K562 (cell line): Measurements from ENCODE around the gene MBOAT2. TPM values are rescaled to one million over a fixed set of nuclear protein-coding genes. Genes with fewer than 3 reads are reported as not detected.

Experiments
- ATAC-seq: fragments of 200-7000 bp; cut with Tn5 transposase; 3 replicates; pipeline ENCODE4 v1.9.1; 2020; ENCODE audit warnings: moderate library complexity
- BruUV-seq: library from RNA; stranded (reverse); fragments of 400-500 nt; replicated peaks from 2 replicates; lab custom pipeline; 2021; lab: Mats Ljungman, UMichigan
- CTCF ChIA-PET: fragments of 300-600 bp; formaldehyde crosslinking; extraction: SDS; loops from one replicate; lab custom pipeline; 2021; ENCODE audit warnings: low intra/inter-chr PET ratio; lab: Yijun Ruan, JAX
- POLR2A ChIA-PET: fragments of 300-600, 350-650 bp; sonication (Branson Sonifier 250); formaldehyde crosslinking; extraction: SDS; loops from one replicate; lab custom pipeline; 2021; ENCODE audit warnings: antibody characterized with exemption, inconsistent platforms; lab: Yijun Ruan, JAX
- DNase-seq, 4 experiments: peaks; one replicate each; pipeline versions ENCODE4 v3.0.0 to v3.0.0-alpha.2; 2011 to 2018; ENCODE audit warnings: low spot score in 3 of 4, mixed read lengths in 3 of 4; ENCODE audit errors: extremely low read depth in 1 of 4
- FAIRE-seq: peaks from 2 replicates; lab custom pipeline; 2011; peaks lifted over from hg19 to GRCh38; lab: Jason Lieb, UNC
- H2AFZ ChIP-seq: 2 replicates; pipeline ENCODE4 v1.6.0; 2011; ENCODE audit warnings: low read depth, low read length, control low read depth, inconsistent platforms
- H3K27ac ChIP-seq: fragments of 200-600 bp; 3 replicates; pipeline ENCODE4 v1.8.0; 2011; ENCODE audit warnings: low read depth, mild to moderate bottlenecking, control low read depth, inconsistent platforms, low read length, moderate library complexity, mixed read lengths; ENCODE audit errors: extremely low read depth
- H3K27me3 ChIP-seq, 2 experiments: fragments of 300-600 bp in 1 of 2; 2 replicates in 1 of 2; 3 replicates in 1 of 2; pipeline versions ENCODE4 v1.6.0 to v1.8.0; 2011; ENCODE audit warnings: inconsistent platforms in 2 of 2, low read length in 2 of 2, mild to moderate bottlenecking in 1 of 2, mixed read lengths in 1 of 2, moderate library complexity in 1 of 2; ENCODE audit not compliant: control insufficient read depth in 2 of 2, insufficient read depth in 2 of 2
- H3K36me3 ChIP-seq: fragments of 300-600 bp; 3 replicates; pipeline ENCODE4 v1.8.0; 2011; ENCODE audit warnings: mild to moderate bottlenecking, low read length, inconsistent platforms; ENCODE audit not compliant: control insufficient read depth, insufficient read depth
- H3K4me1 ChIP-seq, 2 experiments: fragments of 200-600 bp in 1 of 2; replicated peaks in 1 of 2; 2 replicates in 1 of 2; 3 replicates in 1 of 2; pipeline versions ENCODE4 v1.5.1 to v1.8.0; 2011; ENCODE audit warnings: inconsistent platforms in 2 of 2, low read length in 2 of 2, mild to moderate bottlenecking in 1 of 2, mixed read lengths in 1 of 2, moderate library complexity in 1 of 2; ENCODE audit not compliant: control insufficient read depth in 2 of 2, insufficient read depth in 2 of 2
- H3K4me2 ChIP-seq: 2 replicates; pipeline ENCODE4 v1.6.1; 2011; ENCODE audit warnings: low read length, control low read depth, inconsistent platforms, mixed read lengths; ENCODE audit not compliant: insufficient read depth
- H3K4me3 ChIP-seq: fragments of 200-600 bp; sonication (generic), shearing (Covaris generic); 2 replicates; pipeline ENCODE4 v1.5.1; 2016; ENCODE audit warnings: control low read depth, inconsistent platforms
- H3K79me2 ChIP-seq: fragments of 200-600 bp; 3 replicates; pipeline ENCODE4 v1.8.0; 2011; ENCODE audit warnings: low read length, inconsistent platforms; ENCODE audit not compliant: control insufficient read depth, insufficient read depth
- H3K9ac ChIP-seq, 2 experiments: 2 replicates each; pipeline versions ENCODE4 v1.6.0 to v1.6.1; 2011; ENCODE audit warnings: low read depth in 2 of 2, low read length in 2 of 2, control low read depth in 1 of 2, inconsistent platforms in 1 of 2, mild to moderate bottlenecking in 1 of 2, mixed read lengths in 1 of 2; ENCODE audit not compliant: insufficient read depth in 1 of 2
- H3K9me1 ChIP-seq: one replicate; pipeline ENCODE4 v1.6.0; 2011; ENCODE audit warnings: inconsistent platforms, mild to moderate bottlenecking, low read length, moderate library complexity; ENCODE audit not compliant: control insufficient read depth, insufficient read depth
- H3K9me3 ChIP-seq: replicated peaks from 2 replicates; pipeline ENCODE4 v1.5.1; 2011; ENCODE audit warnings: low read depth, low read length, inconsistent platforms; ENCODE audit not compliant: control insufficient read depth, insufficient read depth
- H4K20me1 ChIP-seq: replicated peaks from 2 replicates; pipeline ENCODE4 v1.6.1; 2011; ENCODE audit warnings: low read length, inconsistent platforms, mixed read lengths; ENCODE audit not compliant: control insufficient read depth, insufficient read depth
- KDM1A ChIP-seq, 2 experiments: fragments of 450-650 bp; IDR thresholded peaks; 2 replicates each; pipeline ENCODE4 v1.6.1; 2016; ENCODE audit warnings: mild to moderate bottlenecking in 2 of 2
- MEF2A ChIP-seq: IDR thresholded peaks from 2 replicates; pipeline ENCODE4 v1.6.1; 2011; ENCODE audit warnings: low read depth, mild to moderate bottlenecking, low read length, moderate library complexity; ENCODE audit not compliant: control insufficient read depth
- NCOR1 ChIP-seq: fragments of 450-650 bp; IDR thresholded peaks from 2 replicates; pipeline ENCODE4 v1.6.1; 2016; ENCODE audit warnings: mild to moderate bottlenecking, moderate library complexity
- NFATC3 ChIP-seq: fragments of 450-650 bp; IDR thresholded peaks from 2 replicates; pipeline ENCODE4 v1.6.1; 2017; ENCODE audit warnings: mild to moderate bottlenecking
- RBM14 ChIP-seq: fragments of 200-400 bp; formaldehyde crosslinking; IDR thresholded peaks from 2 replicates; pipeline ENCODE4 v1.6.1; 2018; ENCODE audit warnings: low read depth, mild to moderate bottlenecking, low read length, moderate library complexity, borderline replicate concordance; ENCODE audit not compliant: insufficient read depth
- TAL1 ChIP-seq: fragments of 450-650 bp; IDR thresholded peaks from 2 replicates; pipeline ENCODE4 v1.6.1; 2016; ENCODE audit warnings: mild to moderate bottlenecking
- ZNF232 ChIP-seq: sonication (generic); formaldehyde crosslinking; IDR thresholded peaks from 2 replicates; pipeline ENCODE4 v1.8.0; 2022; ENCODE audit warnings: mild to moderate bottlenecking, missing genetic modification reagents
- WGBS: fragments of 100-300 bp; shearing (Covaris generic); methylation state at CpG from one replicate; pipeline ENCODE4 v1.1.6; 2016; ENCODE audit warnings: low coverage, mixed read lengths; ENCODE audit not compliant: insufficient coverage; ENCODE audit errors: missing lambda C conversion rate; 5-methylcytosine and 5-hydroxymethylcytosine counted together
- in situ Hi-C: fragments of 300-500 bp; cut with MboI; formaldehyde crosslinking; loops from 4 replicates; pipeline ENCODE4 v1.15.0; 2018; ENCODE audit warnings: inconsistent platforms, mixed read lengths
- intact Hi-C: fragments of 100-400 bp; cut with micrococcal nuclease; formaldehyde crosslinking; loops from 2 replicates; pipeline ENCODE4 v1.14.2; 2022
- polyA plus RNA-seq, 8 experiments: library from polyadenylated mRNA; depleted of rRNA in 4 of 8; stranded (reverse) in 5 of 8; unstranded in 3 of 8; fragments of >200 nt; fragmentation: Nextera tagmentation in 2 of 8; fragmentation: Illumina TruSeq in 1 of 8; extraction: Ambion mirVana in 2 of 8; extraction: Trizol in 1 of 8; gene quantifications; 2 replicates each; pipeline versions ENCODE4 v1.2.1 to v1.2.3, GENCODE V29; 2011 to 2014; ENCODE audit warnings: inconsistent platforms in 1 of 8, missing spikeins in 1 of 8
- total RNA-seq, 7 experiments: library from RNA; depleted of rRNA in 6 of 7; stranded (reverse); fragments of >200 nt in 6 of 7; fragmentation: Illumina TruSeq in 2 of 7; extraction: Trizol in 2 of 7; gene quantifications; 2 replicates each; pipeline versions ENCODE4 v1.2.1 to v1.2.3, GENCODE V29; 2011 to 2021; ENCODE audit warnings: low replicate concordance in 1 of 7
- TF ChIP-seq, protein P1 (sequence below): fragments of 250-450 bp; sonication (Bioruptor Pico); IDR thresholded peaks from 2 replicates; pipeline ENCODE4 v1.4.0; 2020; ENCODE audit warnings: mild to moderate bottlenecking

Gene MBOAT2
- total and polyA plus RNA-seq, 9 of the 15 experiments (the other 6 are each of a cell fraction or from before 2014, with no cell fraction given): 8.4 to 122 (median 27.6) TPM

DNA sequence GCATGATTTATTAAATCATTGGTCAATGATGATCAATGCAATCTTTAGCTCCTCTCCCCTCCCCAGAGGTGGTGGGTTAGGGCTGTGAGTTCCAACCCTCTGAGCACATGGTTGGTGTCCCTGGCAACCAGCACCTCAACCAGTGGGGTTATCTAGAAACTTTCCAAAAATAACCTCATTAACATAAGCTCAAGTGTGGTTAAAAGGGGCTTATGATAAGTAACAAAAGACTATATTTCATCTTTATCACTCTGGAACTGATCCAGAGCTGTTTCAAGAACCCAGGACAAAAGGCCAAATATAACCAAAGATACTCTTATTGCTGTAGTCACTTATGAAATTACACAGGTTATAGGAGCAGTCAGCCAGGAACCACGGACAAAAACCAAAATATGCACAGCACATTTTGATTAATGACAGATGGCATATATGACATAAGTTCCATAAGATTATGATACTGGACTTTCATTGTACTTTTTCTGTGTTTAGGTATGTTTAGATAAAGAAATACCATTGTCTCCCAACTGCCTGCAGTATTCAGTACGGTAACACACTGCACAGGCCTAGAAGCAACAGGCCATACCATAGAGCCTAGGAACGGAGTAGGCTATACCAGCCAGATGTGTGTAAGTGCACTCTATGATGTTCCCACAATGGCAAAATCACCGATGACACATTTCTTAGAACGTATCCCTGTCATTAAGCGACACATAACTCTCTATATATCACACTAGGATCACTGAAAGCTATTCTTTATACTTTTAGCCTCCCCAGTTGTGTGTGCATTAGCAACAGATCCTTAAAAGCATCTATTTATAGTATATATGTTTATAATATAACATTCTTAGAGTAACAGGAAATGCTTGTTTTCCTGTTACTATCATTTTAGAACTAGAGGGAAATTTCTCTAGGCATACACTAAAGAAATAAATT is 197.9 kb downstream of the MBOAT2 start (continued):
- TF ChIP-seq MEF2A (peak; percentile 96), KDM1A (IDR thresholded peaks at IDR 0.05) (peak in 1 of 2 experiments; percentile 6; a peak in 1 of 4 replicates)

DNA sequence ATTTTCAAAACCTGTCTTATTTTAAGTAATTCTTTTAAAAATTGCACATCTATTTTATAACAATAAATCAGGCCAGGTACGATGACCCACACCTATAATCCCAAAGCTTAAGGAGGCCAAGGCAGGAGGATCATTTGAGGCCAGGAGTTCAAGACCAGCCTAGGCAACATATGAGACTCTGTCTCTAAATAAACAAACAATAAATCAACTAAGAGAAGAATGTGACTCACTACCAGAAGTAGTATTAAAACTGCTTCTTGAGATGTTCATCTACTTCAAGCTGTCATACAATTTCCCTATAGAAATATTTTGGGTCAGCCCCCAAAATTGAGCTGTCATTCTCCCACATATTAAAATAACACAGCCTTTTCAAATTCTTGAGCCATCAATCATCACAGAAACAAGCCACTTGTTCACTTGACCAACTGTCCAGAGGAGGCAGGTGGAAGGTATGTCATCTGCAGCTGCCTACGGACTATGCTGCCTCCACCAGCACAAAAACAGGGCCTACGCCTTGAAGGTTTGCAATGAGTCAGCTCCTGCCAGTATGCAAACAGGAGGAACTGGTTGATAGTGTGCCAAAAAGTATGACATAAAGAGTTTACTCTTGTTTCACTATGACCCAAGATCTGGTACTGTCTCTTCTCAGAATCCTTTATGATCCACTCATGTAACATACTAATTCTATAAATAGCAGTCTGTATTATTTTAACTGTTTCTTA is 199.7 kb downstream of the MBOAT2 start:
- H4K20me1 ChIP-seq: no peaks in the 10 kb centered on the region
- intact Hi-C loops (no loop called here), in situ Hi-C loops (no loop called here)
- H3K9me3 ChIP-seq: no peaks in the 10 kb centered on the region
- H3K27ac ChIP-seq: peak overlapping the region; percentile 53
- H3K27me3 ChIP-seq: no peaks in the 10 kb centered on the region
- CTCF ChIA-PET: no interaction called here
- no peaks in the 10 kb centered on the region for H3K79me2 ChIP-seq
- POLR2A ChIA-PET: interaction anchor here (0.7 to 1.9 kb wide), 6 partner anchors 14 to 181 kb away, joined by 3 to 4 read pairs (median 3); no protein-coding TSS in a partner anchor
- H2AFZ ChIP-seq: no peak overlapping the region
- WGBS: 36% methylated on average over 3 of the region's 3 CpGs
- peaks cover 63% of the 10 kb centered on the region for H3K36me3 ChIP-seq
- H3K4me2 ChIP-seq: no peak overlapping the region; the same call in 1 of the 2 replicates
- no TSS peak for BruUV-seq
- H3K9ac ChIP-seq: no peak overlapping the region
- no peaks in the 10 kb centered on the region for H3K9me1 ChIP-seq
- peak; percentile 65 to 89 (median 76) for DNase-seq
- no peak overlapping the region for H3K4me3 ChIP-seq
- ATAC-seq: peak; percentile 98
- peak; percentile 87 for FAIRE-seq
- H3K4me1 ChIP-seq: peaks cover 7 to 36% of the 10 kb centered on the region in 2 experiments; a peak in 4 of 5 replicates
- TF ChIP-seq TAL1: no peak
- no peak for TF ChIP-seq ZNF232 (CRISPR knock-in tag)
- no peak for TF ChIP-seq NCOR1
- TF ChIP-seq RBM14: no peak
- TF ChIP-seq, protein P1, sequence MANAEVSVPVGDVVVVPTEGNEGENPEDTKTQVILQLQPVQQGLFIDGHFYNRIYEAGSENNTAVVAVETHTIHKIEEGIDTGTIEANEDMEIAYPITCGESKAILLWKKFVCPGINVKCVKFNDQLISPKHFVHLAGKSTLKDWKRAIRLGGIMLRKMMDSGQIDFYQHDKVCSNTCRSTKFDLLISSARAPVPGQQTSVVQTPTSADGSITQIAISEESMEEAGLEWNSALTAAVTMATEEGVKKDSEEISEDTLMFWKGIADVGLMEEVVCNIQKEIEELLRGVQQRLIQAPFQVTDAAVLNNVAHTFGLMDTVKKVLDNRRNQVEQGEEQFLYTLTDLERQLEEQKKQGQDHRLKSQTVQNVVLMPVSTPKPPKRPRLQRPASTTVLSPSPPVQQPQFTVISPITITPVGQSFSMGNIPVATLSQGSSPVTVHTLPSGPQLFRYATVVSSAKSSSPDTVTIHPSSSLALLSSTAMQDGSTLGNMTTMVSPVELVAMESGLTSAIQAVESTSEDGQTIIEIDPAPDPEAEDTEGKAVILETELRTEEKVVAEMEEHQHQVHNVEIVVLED (CRISPR knock-in tag): no peak
- no peak for TF ChIP-seq NFATC3
